ENCODE data around the gene CDH4.
"Not testable (repeated sequence)": the region's sequence is repeated elsewhere in the genome, so short reads cannot be mapped to it uniquely, and the experiment has no call there.

The CDH4 gene

GRCh38 chr20:61253640-61254511 is 1.8 kb downstream of the CDH4 start:
- no peak for DNase-seq (ENCODE audit: low spot score)

GRCh38 chr20:61254881-61255626 is 3.0 kb downstream of the CDH4 start:
- no peak for DNase-seq (ENCODE audit: low spot score)

GRCh38 chr20:61256365-61256764 is 4.3 kb downstream of the CDH4 start:
- no peak for DNase-seq (ENCODE audit: low spot score)

DNA sequence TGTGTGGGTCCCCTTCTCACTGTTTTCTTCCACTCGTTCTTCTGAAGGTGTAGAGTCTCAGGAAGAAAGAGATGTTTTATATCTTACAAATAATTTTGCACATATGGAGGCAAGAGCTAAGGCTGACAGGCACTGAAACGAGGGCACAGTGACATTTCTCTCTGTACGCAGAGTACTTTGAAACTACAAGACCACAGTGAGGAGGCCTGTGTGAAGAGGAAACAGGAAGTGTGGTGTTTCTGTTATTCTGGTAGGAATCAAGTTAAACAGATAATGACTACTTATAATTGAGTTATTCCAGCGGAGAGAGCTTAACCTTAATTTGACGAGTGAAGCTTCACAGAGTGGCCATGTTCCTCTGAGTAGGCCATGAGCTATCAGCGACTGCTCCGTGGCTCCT is 4.8 kb downstream of the CDH4 start:
- DNase-seq (ENCODE audit: low spot score), result no peak

DNA sequence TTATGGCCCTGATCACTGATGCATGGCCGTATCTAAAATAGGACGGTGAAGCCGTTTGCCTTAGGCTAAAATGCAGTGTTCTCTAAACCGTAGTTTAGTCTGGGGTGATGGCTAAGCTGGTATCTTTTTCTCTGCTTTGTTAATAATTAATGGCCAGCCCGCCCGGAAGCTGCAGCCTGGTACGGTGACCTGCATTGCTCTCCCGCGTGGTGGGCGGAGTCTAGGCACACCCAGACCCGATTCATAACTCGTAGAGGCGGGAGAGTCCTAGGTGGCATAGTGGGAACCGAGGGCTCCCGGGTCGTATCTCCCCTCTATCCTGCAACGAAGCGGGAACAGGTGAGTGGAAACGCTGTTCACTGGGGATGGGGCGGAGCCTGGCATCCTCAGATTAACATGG is 5.5 kb downstream of the CDH4 start:
- DNase-seq (ENCODE audit: low spot score), result no peak

- DNase-seq (ENCODE audit: low spot score), result no peak
Measured at GRCh38 chr20:61259741-61260140, 7.7 kb downstream of the CDH4 start.

GRCh38 chr20:61260905-61261304 is 8.8 kb downstream of the CDH4 start:
- DNase-seq (ENCODE audit: low spot score), result no peak

- no peak for DNase-seq (ENCODE audit: low spot score)
Measured at GRCh38 chr20:61262036-61262435, 10.0 kb downstream of the CDH4 start.

GRCh38 chr20:61262514-61262913 is 10.5 kb downstream of the CDH4 start:
- no peak for DNase-seq (ENCODE audit: low spot score)

DNA sequence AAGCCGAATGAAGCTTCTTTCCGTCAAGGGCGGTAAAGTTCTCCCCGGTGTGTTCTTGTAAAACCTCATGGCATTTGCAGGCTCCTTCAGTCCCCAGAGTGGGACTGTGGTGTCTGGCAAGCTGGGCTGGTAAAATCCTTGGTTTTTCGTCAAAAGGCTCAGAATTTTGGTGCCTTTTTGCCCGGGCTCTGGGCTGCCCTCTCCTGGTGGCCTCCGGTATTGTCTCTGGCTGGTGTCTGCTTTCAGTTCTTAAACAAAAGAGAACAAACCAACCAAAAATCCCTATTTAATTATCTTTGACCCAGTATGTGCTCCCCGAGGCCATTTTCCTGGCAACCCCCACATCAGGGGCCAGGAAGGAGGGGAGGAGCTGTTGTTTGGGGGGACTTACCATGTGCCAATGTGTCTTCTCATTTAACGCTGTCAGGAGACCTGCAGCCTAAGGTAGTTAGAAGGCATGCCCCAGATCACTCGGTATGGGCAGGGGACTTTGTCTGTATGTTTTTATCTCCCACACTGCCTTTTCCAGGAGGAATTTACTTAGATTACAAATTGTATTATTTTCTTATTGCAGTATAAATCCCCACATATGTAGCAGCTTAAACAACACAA is 11.1 kb downstream of the CDH4 start:
- DNase-seq (ENCODE audit: low spot score), result no peak

GRCh38 chr20:61263938-61264337 is 11.9 kb downstream of the CDH4 start:
- DNase-seq (ENCODE audit: low spot score), result no peak

DNA sequence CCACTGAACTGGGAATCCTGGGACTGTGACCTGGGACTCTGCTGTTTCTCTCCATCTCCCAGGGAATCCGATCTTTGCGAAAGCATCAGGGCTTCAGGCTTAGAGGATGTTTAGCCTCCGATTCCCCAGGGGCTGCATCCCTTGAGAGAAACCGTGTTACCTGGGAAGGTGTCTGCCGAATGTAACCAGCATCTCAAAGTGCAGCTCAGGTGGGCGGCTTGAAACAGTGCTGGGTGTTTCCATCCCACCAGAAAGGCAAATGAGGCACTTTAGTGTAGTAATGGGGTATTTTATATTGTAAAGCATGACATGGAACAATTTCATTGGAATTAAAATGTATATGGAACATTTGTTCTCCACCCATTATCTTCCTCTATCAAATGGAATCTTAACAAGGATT is 15.2 kb downstream of the CDH4 start:
- no peak for DNase-seq (ENCODE audit: low spot score)

DNA sequence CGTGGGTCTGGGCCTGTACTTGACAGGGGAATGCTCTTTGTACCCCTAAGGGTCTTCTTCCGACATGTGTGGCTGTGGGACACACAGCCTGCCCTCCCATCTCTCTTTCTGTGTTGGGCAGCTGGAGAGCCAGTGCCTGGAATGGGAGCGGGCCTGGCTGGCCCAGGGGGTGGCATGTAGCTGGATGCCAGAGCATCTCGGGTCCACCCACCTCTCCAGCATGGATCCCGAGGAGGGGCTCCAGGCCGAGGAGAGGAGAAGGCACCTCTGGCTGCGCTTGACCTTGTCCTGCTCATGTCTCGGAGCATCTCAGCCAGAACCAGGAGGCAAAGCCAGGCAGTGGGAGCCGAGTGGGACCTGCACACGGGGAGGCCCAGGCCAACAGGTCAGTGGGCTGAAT is 16.0 kb downstream of the CDH4 start:
- DNase-seq (ENCODE audit: low spot score), result no peak

GRCh38 chr20:61271312-61272231 is 19.5 kb downstream of the CDH4 start:
- DNase-seq (ENCODE audit: low spot score), result no peak

- DNase-seq (ENCODE audit: low spot score), result not testable (repeated sequence)
Measured at GRCh38 chr20:61273024-61273423, 21.0 kb downstream of the CDH4 start.

- not testable (repeated sequence) for DNase-seq (ENCODE audit: low spot score)
Measured at GRCh38 chr20:61273666-61274065, 21.6 kb downstream of the CDH4 start.

GRCh38 chr20:61274326-61274725 is 22.3 kb downstream of the CDH4 start:
- DNase-seq (ENCODE audit: low spot score), result no peak

DNA sequence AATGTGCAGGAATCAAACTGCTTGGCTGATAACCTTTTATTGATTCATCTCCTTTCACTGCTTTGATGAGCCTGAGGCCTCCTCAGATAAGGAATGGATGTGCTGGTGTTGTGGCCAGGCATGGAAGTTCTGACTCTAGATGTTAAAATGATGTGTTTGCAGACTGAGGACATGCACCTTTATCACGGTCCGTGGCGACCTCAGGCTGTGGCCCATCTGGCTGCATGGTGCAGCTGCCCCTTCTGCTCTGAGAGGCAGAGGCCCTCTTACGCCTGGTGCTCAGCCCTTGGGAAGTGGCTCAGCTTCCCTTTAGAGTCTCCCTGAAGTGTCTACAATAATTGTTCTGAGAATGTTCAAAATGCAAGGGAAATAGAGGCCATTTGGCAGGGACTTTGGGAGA is 26.2 kb downstream of the CDH4 start:
- DNase-seq (ENCODE audit: low spot score), result no peak

DNA sequence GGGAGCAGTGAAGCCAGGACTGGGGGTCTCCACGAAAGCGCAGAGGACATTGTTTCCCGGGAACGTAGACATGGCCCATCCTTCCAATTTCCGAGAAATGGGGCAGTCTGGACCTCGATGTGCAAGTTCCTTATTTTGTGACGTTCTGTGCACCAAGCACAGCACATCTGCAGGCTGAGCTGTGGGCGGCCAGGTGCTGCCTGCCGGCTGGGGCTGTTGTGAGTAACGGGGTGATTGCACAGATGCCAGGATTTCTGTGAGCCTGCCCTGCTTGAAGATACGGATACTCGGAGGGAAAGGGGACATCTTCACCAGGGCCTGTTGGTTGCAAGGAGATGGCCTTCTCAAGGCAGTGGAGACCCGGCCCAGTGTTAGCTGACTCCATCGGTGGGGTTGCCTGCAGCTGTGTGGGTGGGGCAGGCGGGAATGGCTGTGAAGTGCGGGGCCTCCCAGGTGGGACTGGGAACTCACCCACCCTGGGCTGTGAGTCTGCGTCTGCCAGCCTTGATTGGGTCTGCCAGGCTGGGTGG is 27.6 kb downstream of the CDH4 start:
- no peak for DNase-seq (ENCODE audit: low spot score)

DNA sequence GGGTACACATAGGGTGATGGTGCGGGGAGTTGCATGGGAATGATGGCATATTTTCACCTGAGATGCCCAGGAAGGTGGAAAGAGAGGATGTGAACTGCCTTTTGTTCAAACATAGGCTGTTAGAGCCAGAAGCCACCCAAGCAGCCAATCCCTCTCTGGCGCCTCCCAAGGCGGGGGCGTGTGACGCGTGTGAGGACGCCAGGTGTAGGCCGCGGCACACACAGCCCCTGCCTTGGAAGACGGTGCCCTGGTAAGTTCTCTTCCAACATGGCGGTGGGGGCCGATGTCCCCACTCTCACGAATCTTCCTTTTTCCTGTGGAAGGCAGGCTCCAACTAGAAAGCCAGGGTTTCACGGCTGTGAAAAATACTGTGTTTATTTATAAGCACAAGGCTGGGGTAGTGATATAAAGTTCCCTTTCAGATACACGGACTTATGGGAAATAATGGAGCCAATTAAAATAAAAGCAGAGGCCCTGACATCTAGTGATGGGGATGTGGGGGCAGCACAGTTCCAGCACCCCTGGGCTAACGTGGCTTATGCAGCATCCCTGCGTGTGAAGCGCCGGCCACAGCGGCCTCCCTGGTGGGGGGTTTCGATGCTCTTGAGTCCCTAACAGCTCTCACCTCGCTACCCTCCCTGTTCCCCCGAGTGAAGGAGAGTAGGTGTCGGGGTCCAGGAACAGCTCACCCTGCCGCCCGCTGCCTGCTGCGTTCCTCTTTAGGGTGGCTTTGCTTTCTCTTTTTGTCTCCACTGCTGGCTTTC is 28.3 kb downstream of the CDH4 start:
- no peak for DNase-seq (ENCODE audit: low spot score)

- DNase-seq (ENCODE audit: low spot score), result no peak
Measured at GRCh38 chr20:61281286-61281795, 29.3 kb downstream of the CDH4 start.
